WI38 (cell line): ENCODE results near the gene EPN2.
A peak's percentile ranks its signal among the peaks of the same experiment; 100 is the strongest.

Experiments used
- H3K4me3 ChIP-seq: 2 replicates; pipeline ENCODE4 v1.5.1; 2011; ENCODE audit warnings: low read depth, mild to moderate bottlenecking, control low read depth, low read length
- CTCF ChIP-seq: IDR thresholded peaks from 2 replicates; pipeline ENCODE4 v1.5.1; 2012; ENCODE audit warnings: low read depth, mild to moderate bottlenecking, control low read depth, low read length

The EPN2 gene

GRCh38 chr17:19371259-19372010 is 134.3 kb downstream of the EPN2 start:
- TF ChIP-seq CTCF, result no peak
- no peak overlapping the region for H3K4me3 ChIP-seq

- no peak overlapping the region for H3K4me3 ChIP-seq
- no peak for TF ChIP-seq CTCF
Observed at GRCh38 chr17:19372011-19372370, 134.8 kb downstream of the EPN2 start.

GRCh38 chr17:19372439-19372838 is 135.3 kb downstream of the EPN2 start:
- TF ChIP-seq CTCF, result no peak
- H3K4me3 ChIP-seq, result no peak overlapping the region

- TF ChIP-seq CTCF, result no peak
- no peak overlapping the region for H3K4me3 ChIP-seq
Observed at GRCh38 chr17:19372866-19373504, 135.8 kb downstream of the EPN2 start.

GRCh38 chr17:19374136-19374535 is 137.0 kb downstream of the EPN2 start:
- TF ChIP-seq CTCF, result no peak
- no peak overlapping the region for H3K4me3 ChIP-seq

- no peak for TF ChIP-seq CTCF
- no peak overlapping the region for H3K4me3 ChIP-seq
Observed at GRCh38 chr17:19375732-19376131, 138.6 kb downstream of the EPN2 start.

GRCh38 chr17:19376811-19377210 is 139.6 kb downstream of the EPN2 start:
- TF ChIP-seq CTCF, result no peak
- H3K4me3 ChIP-seq, result peak overlapping the region; percentile 85
